ENCODE measurements around the gene TMEM242.

GRCh38 chr6:157258878-157259277 is 64.4 kb downstream of the TMEM242 start:
- TF ChIP-seq CTCF (conservative IDR thresholded peaks at IDR 0.05; ENCODE audit: low read length), result no peak
- TF ChIP-seq EZH2phosphoT487 (IDR thresholded peaks at IDR 0.05; ENCODE audit: borderline replicate concordance), result no peak

Measured in Loucy (cell line).